AG10803 (cell line): ENCODE results near the gene CPPED1.

Experiments
- DNase-seq: peaks from one replicate; pipeline ENCODE4 v3.0.0; 2010; ENCODE audit warnings: low read depth
- H3K4me3 ChIP-seq: 2 replicates; pipeline ENCODE4 v1.5.1; 2011; ENCODE audit warnings: mild to moderate bottlenecking, low read length, control low read depth
- TF ChIP-seq, protein P1 (sequence below): conservative IDR thresholded peaks from 2 replicates; pipeline ENCODE4 v1.5.1; 2011; ENCODE audit warnings: mild to moderate bottlenecking, low read length, control low read depth, inconsistent platforms

Gene CPPED1

GRCh38 chr16:12661656-12662172, 142.0 kb downstream of the CPPED1 start:
- DNase-seq, result no peak
- TF ChIP-seq, protein P1, sequence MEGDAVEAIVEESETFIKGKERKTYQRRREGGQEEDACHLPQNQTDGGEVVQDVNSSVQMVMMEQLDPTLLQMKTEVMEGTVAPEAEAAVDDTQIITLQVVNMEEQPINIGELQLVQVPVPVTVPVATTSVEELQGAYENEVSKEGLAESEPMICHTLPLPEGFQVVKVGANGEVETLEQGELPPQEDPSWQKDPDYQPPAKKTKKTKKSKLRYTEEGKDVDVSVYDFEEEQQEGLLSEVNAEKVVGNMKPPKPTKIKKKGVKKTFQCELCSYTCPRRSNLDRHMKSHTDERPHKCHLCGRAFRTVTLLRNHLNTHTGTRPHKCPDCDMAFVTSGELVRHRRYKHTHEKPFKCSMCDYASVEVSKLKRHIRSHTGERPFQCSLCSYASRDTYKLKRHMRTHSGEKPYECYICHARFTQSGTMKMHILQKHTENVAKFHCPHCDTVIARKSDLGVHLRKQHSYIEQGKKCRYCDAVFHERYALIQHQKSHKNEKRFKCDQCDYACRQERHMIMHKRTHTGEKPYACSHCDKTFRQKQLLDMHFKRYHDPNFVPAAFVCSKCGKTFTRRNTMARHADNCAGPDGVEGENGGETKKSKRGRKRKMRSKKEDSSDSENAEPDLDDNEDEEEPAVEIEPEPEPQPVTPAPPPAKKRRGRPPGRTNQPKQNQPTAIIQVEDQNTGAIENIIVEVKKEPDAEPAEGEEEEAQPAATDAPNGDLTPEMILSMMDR, result no peak

DNA sequence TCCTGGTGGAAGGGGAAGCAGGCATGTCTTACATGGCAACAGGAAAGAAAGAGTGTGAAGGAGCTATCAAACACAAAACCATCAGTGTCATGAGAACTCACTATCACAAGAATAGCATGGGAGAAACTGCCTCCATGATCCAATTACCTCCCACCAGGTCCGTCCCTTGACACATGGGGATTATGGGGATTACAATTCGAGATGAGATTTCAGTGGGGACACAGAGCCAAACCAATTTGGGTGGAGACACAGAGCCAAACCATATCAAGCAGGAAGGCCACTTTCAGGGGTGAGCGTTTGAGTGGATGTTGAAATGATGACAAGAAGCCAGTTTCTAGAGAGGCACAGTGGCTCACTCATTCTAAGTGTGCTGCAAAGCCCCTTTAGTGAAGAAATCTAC, 143.8 kb downstream of the CPPED1 start:
- DNase-seq, result no peak
- no peak overlapping the region for H3K4me3 ChIP-seq
- TF ChIP-seq, protein P1, result no peak

More at GRCh38 chr16:12661656-12662172, 142.0 kb downstream of the CPPED1 start:
- H3K4me3 ChIP-seq, result no peak overlapping the region

GRCh38 chr16:12658506-12658905, 145.2 kb downstream of the CPPED1 start:
- no peak overlapping the region for H3K4me3 ChIP-seq
- TF ChIP-seq, protein P1, result no peak
- no peak for DNase-seq

DNA sequence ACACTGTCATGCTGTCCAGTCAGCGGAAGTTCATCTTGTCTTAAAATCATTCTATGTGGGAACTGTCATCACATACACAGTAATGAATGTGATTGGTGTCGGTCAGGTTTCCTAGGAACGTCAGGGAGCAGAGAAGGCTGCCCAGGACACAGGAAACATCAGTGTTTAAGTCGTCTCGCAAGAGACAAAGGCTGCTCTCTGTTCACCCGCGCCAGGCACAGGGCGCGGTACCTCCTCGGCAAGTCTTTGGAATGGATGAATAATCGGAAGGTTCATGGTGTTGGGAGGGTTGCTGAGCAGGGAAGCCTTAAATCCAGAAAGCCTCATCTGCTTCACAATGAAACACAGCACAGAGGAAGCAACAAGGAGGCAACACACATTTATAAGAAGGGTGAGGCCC, 148.2 kb downstream of the CPPED1 start:
- no peak overlapping the region for H3K4me3 ChIP-seq
- TF ChIP-seq, protein P1, result no peak
- DNase-seq, result no peak

GRCh38 chr16:12653820-12654392, 149.8 kb downstream of the CPPED1 start:
- TF ChIP-seq, protein P1, result no peak
- no peak for DNase-seq
- H3K4me3 ChIP-seq, result no peak overlapping the region

GRCh38 chr16:12652924-12653323, 150.8 kb downstream of the CPPED1 start:
- no peak for DNase-seq
- TF ChIP-seq, protein P1, result no peak
- no peak overlapping the region for H3K4me3 ChIP-seq

GRCh38 chr16:12651765-12652512, 151.7 kb downstream of the CPPED1 start:
- H3K4me3 ChIP-seq, result no peak overlapping the region
- no peak for DNase-seq
- TF ChIP-seq, protein P1, result no peak
